OCI-LY7 (cell line): Measurements from ENCODE around the gene CNIH2.
"Not testable (repeated sequence)": the region's sequence is repeated elsewhere in the genome, so short reads cannot be mapped to it uniquely, and the experiment has no call there.

Experiments
- CTCF ChIP-seq: fragments of 200-600 bp; sonication (generic); conservative IDR thresholded peaks from 2 replicates; pipeline ENCODE4 v1.5.1; 2014; ENCODE audit warnings: mild to moderate bottlenecking, antibody characterized with exemption, low read length, moderate library complexity, mixed read lengths
- EZH2phosphoT487 ChIP-seq: fragments of 200-600 bp; sonication (generic); IDR thresholded peaks from 2 replicates; pipeline ENCODE4 v1.6.1; 2018; ENCODE audit warnings: low read depth, borderline replicate concordance, mild to moderate bottlenecking, mixed run types, antibody characterized with exemption, low read length, moderate library complexity, mixed read lengths

GRCh38 chr11:66276619-66277018, 1.4 kb upstream of the CNIH2 start:
- not testable (repeated sequence) for TF ChIP-seq CTCF, EZH2phosphoT487
